GM11168 (cell line): ENCODE data around the gene MTOR.

Source experiments
- in situ Hi-C: fragments of 300-500 bp; cut with MboI; formaldehyde crosslinking; loops from one replicate; pipeline ENCODE4 v1.12.0; 2022; ENCODE audit warnings: low sequenced_read_pairs; ENCODE audit not compliant: unreplicated experiment

Gene MTOR

GRCh38 chr1:11071463-11072215 is 190.7 kb downstream of the MTOR start:
- in situ Hi-C loops = loop anchor here (25.0 kb wide), 1 partner anchor 566 kb away; no protein-coding TSS in a partner anchor

- in situ Hi-C loops = loop anchor here (25.0 kb wide), 1 partner anchor 566 kb away; no protein-coding TSS in a partner anchor
These were observed 191.5 kb downstream of the MTOR start for GRCh38 chr1:11070876-11071275.

GRCh38 chr1:11068600-11069473 is 193.5 kb downstream of the MTOR start:
- in situ Hi-C loops = loop anchor here (25.0 kb wide), 1 partner anchor 568 kb away; no protein-coding TSS in a partner anchor

DNA sequence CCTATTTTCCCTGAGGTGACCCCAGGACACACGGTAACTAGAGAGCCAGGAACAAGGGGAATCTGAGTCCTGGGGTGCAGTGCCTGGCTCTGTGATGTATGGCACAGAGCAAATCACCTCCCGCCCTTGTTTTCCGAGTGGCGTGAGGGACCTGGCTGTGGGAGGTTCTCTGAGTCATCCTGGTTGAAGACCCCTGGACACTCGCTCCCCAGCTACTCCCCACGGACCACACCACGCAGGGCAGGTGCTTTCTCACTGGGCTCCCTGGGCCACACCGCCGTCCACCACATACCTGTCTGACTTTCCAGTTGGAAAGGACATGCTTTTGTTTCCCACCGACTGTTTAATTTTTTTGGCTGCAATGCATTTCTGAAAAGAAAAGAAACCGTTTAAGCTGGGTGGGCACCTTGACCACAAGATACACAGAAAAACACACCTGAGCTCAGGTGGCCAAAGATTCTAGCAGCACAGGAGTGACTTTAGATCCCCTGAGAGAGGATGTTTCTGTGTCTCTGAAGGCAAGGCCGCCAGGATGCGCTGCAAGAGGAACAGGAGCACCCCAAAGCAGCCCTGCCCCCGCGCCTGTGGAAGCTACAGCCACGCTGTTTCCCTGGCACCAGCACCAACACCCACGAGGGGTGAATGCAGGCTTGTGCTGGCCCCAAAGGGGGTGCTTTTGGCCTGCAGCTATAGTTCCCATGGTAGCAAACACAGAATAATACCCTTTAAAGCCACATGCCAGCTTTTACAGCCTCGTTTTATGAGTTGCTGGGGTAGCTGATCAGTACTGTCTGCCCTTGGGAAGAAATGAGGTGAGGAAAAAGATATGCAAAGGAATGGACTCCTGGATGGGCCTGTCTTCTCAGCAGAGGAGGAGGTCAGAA is 194.4 kb downstream of the MTOR start:
- in situ Hi-C loops = loop anchor here (25.0 kb wide), 1 partner anchor 569 kb away; no protein-coding TSS in a partner anchor

DNA sequence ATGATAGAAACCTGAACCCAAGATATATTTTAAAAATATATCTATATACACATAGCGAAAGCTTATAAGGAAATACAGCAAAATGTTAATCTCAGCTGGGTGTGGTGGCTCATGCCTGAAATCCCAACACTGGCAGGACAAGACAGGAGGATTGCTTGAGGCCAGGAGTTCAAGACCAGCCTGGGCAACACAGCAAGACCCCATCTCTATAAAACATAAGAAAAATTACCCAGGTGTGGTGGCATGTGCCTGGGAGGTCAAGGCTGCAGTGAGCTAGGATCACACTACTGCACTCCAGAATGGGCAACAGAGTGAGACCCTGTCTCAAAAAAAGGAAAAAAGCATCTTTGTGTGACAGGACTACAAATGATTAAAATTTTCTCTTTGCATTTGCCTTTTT is 196.6 kb downstream of the MTOR start:
- in situ Hi-C loops = loop anchor here (25.0 kb wide), 1 partner anchor 572 kb away; no protein-coding TSS in a partner anchor

GRCh38 chr1:11064942-11065341 is 197.4 kb downstream of the MTOR start:
- in situ Hi-C loops = loop anchor here (25.0 kb wide), 1 partner anchor 572 kb away; no protein-coding TSS in a partner anchor

GRCh38 chr1:11063937-11064537 is 198.3 kb downstream of the MTOR start:
- in situ Hi-C loops = loop anchor here (25.0 kb wide), 1 partner anchor 573 kb away; no protein-coding TSS in a partner anchor

- in situ Hi-C loops = loop anchor here (25.0 kb wide), 1 partner anchor 574 kb away; no protein-coding TSS in a partner anchor
These were observed 199.4 kb downstream of the MTOR start for GRCh38 chr1:11062965-11063401.

DNA sequence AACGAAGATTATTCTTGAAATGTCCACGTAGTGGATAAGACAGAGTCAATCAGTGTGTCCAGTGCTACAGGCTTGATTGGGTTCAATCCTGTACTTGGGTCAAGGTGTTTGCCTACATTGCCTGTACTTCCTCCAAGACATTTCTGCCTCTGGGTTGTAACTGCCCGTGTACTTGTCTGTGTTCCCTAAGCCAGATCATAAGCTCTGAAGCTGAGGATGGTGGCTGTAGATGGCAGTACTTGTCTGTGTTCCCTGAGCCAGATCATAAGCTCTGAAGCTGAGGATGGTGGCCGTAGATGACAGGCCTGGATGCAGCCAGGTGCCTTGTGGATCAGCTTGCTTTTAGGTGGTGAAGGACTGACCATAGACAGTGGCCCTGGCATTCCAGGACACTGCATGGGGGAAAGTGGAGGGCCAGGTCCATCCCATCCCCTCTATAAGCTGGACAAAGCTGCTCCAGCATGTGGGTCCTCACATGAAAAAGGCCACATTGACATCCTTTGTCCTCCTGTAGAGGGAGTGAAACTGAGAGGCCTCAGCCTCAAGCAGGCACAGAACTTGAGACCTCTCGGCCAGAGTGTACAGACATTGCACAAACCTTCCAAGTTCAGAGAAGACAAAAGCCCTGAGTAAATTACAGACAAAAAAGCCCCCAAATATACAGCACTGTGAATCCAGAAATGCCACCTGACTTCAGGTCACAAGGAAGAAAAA is 200.5 kb downstream of the MTOR start:
- in situ Hi-C loops = loop anchor here (25.0 kb wide), 1 partner anchor 575 kb away; no protein-coding TSS in a partner anchor

- in situ Hi-C loops = loop anchor here (25.0 kb wide), 1 partner anchor 577 kb away; no protein-coding TSS in a partner anchor
These were observed 202.2 kb downstream of the MTOR start, which contains the start of gene SRM for GRCh38 chr1:11059968-11060830. SRM (minus strand) TSS chr1:11060018; CDS start chr1:11059943, 75 bp downstream.

DNA sequence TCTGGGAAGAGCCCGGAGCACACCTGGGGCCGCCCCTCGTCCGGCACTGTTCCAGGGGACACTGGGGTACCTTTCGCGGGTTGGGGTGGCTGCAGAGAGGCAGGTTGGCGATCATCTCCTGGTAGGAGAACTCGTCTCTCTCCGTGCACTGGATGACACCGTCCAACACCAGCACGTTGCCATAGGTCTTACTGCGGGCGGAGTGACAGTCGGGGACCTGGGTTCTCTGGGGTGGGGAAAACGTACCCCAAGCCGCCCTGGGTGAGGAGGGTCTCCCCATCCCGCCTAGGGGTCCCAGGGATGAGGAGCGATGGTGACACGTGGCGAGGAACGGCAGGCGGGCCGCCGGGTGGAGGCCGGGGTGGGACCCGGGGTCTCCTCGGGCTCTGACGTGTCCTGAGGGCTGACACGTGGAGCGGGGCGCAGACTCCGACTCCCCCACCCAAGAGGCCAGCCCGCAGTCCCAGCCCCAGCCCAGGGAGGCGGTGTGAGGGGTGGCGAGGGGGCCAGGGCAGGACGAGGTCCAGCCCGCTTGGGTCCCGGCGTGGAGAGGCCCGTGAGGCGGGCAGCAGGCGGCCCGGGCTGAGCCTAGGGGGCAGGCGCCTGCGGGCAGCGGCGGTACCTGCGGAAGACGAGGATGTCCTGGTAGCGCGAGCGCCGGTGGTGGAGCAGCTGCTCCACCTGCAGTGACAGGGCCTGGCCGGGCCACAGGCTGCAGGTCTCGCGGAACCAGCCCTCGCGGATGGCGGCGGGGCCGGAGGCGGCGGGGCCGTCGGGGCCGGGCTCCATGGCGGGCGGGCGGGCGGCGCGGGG is 203.0 kb downstream of the MTOR start:
- in situ Hi-C loops = loop anchor here (25.0 kb wide), 1 partner anchor 578 kb away; no protein-coding TSS in a partner anchor

DNA sequence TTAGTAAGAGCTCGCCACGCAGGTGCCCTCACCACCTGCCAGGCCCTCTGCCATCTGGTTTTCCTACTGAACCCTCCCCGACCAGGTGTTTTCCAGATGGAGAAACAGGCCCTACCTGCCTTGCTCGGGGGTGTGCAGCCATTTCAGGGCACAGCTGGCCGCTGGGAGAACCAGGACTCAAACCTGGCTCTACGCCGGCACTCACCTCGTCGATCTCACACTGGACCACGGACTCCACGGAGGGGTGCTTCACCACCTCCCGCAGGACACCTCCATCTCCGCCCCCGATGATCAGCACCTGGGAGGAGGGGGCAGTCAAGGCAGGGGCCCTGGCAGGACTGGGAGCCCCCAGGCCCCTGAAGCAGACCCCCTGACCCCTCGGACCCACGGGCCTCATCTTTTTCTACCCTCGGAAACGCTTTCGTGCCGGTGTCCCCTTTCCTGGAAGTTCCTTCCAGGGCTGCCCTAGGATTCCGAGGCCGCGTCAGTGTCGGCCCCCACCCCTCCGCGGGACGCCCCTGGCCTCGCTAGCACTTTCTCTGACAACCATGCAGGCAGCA is 203.7 kb downstream of the MTOR start:
- in situ Hi-C loops = loop anchor here (25.0 kb wide), 1 partner anchor 579 kb away; no protein-coding TSS in a partner anchor

DNA sequence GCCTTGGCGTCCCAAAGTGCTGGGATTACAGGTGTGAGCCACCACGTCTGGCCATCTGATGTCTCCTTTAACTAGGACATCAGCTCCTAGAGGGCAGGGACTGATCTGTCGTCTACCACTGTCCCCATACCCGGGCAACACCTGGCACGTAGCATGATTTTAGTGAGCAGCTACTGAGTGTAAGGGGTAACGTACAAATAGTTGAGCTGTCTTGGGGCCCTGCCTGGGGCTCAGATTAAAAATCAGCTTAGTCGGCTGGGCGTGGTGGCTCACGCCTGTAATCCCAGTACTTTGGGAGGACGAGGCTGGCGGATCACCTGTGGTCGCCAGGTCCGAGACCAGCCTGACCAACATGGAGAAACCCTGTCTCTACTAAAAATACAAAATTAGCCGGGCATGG is 204.3 kb downstream of the MTOR start:
- in situ Hi-C loops = loop anchor here (25.0 kb wide), 1 partner anchor 579 kb away; no protein-coding TSS in a partner anchor

- in situ Hi-C loops = loop anchor here (25.0 kb wide), 1 partner anchor 580 kb away; no protein-coding TSS in a partner anchor
These were observed 204.9 kb downstream of the MTOR start for GRCh38 chr1:11057477-11057876.
